CD4-positive, alpha-beta T cell treated with Interleukin-2 at 100 ng/mL for 4 hours (primary cell): ENCODE data around the gene NR1I2.

Source experiments
- DNase-seq: peaks from one replicate; pipeline ENCODE4 v3.0.0-alpha.2; 2020; ENCODE audit warnings: low spot score

The NR1I2 gene

GRCh38 chr3:119779731-119780383, 2.0 kb upstream of the NR1I2 start:
- no peak for DNase-seq

GRCh38 chr3:119782460-119782859, 559 bp downstream of the NR1I2 start:
- DNase-seq: no peak

DNA sequence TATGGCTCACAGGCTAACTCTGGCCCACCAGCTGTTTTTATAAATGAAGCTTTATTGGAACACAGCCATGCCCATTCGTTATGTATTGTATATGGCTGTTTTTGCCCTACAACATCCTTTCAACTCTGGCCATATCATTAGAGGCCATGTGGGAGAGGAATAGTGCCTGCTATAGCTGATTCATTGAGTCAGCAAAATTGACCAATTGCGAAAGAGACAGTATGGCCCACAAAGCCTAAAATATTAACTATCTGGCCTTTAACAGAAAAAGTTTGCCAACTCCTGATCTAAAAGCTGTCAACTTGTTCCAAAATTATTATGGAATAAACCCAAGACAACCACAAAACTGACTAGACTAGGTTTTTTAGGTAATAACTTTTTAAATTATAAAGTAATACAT, 1.4 kb downstream of the NR1I2 start:
- DNase-seq: no peak

- DNase-seq: no peak
These were observed 2.0 kb downstream of the NR1I2 start for GRCh38 chr3:119783883-119784282.

DNA sequence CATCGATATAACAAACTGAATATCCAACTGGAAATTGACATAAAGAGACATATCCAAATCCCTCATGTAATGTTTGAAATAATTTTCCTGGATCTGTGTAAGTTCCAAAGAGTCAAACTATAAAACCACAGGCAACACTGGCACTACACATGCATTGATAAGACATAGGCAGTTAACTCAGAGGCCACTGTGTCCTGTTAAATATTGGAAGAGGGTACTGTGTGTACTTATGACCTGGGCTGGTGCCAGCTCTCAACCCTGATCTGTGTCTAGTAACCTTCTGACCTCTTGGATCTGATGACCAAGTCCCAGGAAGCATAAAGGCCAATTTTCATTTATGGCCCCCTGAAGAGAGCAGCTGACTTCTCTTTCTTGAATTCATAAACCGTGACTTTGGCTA, 4.5 kb downstream of the NR1I2 start:
- no peak for DNase-seq

DNA sequence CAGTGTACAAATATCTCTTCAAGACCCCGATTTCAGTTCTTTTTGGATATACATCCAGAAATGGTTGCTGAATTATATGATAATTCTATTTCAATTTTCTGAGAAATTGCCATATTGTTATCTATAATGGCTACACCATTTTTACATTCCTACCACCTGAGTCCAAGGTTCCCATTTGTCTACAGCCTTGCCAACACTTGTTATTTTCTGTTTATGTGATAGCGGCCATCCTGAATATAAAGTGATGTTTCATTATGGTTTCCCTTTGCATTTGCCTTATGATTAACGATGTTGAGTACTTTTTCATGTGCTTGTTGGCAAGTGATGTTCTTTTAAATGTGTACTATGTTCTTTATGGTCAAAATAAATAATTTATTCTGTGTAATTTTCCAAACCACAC, 8.5 kb downstream of the NR1I2 start:
- no peak for DNase-seq

DNA sequence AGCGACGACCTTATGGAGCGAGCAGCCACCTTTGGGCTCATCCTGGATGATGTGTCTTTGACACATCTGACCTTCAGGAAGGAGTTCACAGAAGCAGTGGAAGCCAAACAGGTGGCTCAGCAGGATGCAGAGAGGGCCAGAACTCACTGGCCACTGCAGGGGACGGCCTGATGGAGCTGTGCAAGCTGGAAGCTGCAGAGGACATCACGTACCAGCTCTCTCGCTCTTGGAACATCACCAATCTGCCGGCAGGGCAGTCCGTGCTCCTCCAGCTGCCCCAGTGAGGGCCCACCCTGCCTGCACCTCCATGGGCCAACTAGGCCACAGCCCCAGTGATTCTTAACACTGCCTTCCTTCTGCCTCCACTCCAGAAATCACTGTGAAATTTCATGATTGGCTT, 10.4 kb downstream of the NR1I2 start:
- DNase-seq: no peak

- DNase-seq: no peak
These were observed 12.5 kb downstream of the NR1I2 start for GRCh38 chr3:119794401-119794800.

- no peak for DNase-seq
These were observed 13.2 kb downstream of the NR1I2 start for GRCh38 chr3:119794971-119795612.

DNA sequence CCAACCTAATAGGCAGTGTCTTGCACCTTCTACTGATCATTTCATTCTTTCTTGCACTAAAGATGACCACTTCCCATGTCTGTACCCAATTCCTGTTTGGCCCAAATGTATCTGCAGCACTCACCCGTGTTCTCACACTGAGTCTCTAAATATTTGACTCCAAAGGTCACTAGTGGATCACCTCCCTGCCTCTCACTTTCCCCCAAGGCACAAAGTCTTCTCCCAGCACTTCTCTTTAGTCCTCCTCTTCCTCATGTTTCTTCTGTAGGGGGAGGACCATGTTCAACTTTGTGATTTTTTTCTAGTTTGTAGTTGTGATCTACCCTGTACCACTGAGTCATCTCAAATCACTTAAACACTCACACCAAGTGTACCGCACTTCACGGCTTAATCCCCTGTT, 13.9 kb downstream of the NR1I2 start:
- no peak for DNase-seq

DNA sequence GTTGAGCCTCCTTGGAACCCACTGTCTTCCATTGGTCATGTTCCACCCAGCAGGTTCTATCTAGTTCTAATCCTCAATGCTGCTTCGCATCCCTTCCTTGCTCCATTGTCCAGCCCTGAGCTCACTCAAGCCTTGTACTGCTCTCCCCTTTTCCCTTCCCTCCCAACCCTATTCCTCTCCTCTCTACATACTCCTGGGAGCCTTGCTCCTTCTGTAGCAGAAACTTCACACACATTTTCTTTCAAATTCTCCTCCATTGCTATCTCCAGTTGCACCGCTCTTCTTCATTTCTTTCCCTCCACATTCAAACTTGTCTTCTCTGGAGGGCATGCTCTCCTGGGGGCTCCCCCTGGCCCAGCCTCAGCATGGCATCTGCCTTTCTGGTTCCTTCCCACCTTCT, 14.5 kb downstream of the NR1I2 start:
- DNase-seq: no peak

- DNase-seq: no peak
These were observed 14.9 kb downstream of the NR1I2 start for GRCh38 chr3:119796785-119797184.

- no peak for DNase-seq
These were observed 18.9 kb downstream of the NR1I2 start for GRCh38 chr3:119800844-119801243.

DNA sequence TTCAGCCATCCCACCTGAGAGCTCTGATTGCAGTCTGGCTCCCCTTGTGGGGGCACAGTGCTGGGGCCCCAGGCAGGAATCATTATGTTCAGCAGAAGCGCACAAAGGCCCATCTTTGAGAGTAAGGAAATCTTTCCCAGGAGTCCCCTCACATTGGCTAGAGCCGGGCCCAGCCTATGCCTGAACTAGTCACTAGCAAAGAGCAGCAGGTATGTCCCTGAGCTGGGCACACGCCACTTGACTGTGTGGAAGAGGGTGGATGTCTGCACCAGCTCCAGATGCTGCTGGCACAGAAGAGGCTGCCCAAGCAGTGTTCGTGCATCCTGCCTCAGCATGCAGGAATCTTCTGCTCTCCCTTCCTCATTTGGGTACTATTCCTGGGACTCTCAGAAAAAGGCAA, 26.3 kb downstream of the NR1I2 start:
- no peak for DNase-seq

DNA sequence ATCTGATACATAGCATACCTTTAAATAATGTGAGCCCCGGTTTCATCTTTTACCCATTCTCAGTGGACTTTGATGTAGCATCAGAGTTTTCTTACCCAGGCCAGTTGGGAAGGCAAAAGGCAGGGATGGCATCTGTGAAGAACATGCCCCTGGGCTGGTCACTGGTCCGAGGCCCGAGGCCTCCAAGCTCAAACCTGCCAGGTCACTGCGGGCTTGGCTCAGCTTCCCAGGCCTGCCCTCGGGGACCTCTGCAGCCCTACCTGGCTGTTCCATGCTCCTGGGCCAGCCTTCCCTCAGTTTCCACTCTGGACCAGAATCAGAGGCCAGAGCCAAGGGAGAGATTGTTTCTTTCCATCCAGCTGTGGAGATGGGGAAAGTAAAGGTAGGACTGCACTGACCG, 26.9 kb downstream of the NR1I2 start:
- DNase-seq: no peak

GRCh38 chr3:119809249-119810017, 27.5 kb downstream of the NR1I2 start:
- DNase-seq: no peak

DNA sequence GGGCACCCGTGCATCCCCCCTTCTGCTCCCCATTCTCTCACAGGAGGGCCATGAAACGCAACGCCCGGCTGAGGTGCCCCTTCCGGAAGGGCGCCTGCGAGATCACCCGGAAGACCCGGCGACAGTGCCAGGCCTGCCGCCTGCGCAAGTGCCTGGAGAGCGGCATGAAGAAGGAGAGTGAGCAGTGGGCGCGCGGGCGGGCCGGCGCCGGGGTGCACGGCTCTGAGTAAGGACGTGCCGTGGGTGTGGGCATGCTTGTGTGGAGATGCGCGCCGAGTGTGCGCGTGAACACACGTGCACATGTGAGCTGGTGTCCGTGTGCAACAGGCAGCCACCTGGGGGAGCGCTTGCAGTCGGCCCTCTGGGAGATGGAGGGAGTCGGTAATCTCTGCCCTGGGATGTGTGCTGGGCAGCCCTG, 28.1 kb downstream of the NR1I2 start:
- DNase-seq: peak; percentile 54

- no peak for DNase-seq
These were observed 30.7 kb downstream of the NR1I2 start for GRCh38 chr3:119812491-119813058.

GRCh38 chr3:119815716-119816115, 33.8 kb downstream of the NR1I2 start:
- DNase-seq: no peak

GRCh38 chr3:119817071-119817470, 35.2 kb downstream of the NR1I2 start:
- no peak for DNase-seq

GRCh38 chr3:119817583-119818363, 35.9 kb downstream of the NR1I2 start:
- no peak for DNase-seq

- DNase-seq: no peak
These were observed 37.0 kb downstream of the NR1I2 start for GRCh38 chr3:119818937-119819336.
